Left ventricle myocardium inferior (tissue), 1 donor: ENCODE measurements around the gene RBP3. TPM values are rescaled to one million over a fixed set of nuclear protein-coding genes. Genes with fewer than 3 reads are reported as not detected.

Source experiments
- DNase-seq: peaks from one replicate; pipeline ENCODE4 v3.0.0-alpha.2; 2020
- H3K27ac ChIP-seq: fragments of 200-600 bp; replicated peaks from 2 replicates; pipeline ENCODE4 v1.8.0; 2021
- H3K27me3 ChIP-seq: fragments of 200-600 bp; 2 replicates; pipeline ENCODE4 v1.8.0; 2021; ENCODE audit warnings: low read depth
- H3K36me3 ChIP-seq: fragments of 200-600 bp; 2 replicates; pipeline ENCODE4 v1.8.0; 2021
- H3K4me1 ChIP-seq: fragments of 200-600 bp; 2 replicates; pipeline ENCODE4 v1.8.0; 2021
- H3K4me3 ChIP-seq: fragments of 200-600 bp; 2 replicates; pipeline ENCODE4 v1.8.0; 2021; ENCODE audit warnings: mild to moderate bottlenecking, moderate library complexity
- H3K9me3 ChIP-seq: fragments of 200-600 bp; replicated peaks from 2 replicates; pipeline ENCODE4 v1.8.0; 2021
- intact Hi-C: fragments of 100-400 bp; cut with micrococcal nuclease; formaldehyde crosslinking; loops from one replicate; pipeline ENCODE4 v1.11.0; 2022
- total RNA-seq: library from RNA; stranded (reverse); fragmentation: NEBNext Ultra II Directional; extraction: Animal tissue kit (Norgen Biotek cat#: 25700); gene quantifications from one replicate; pipeline ENCODE4 v1.2.1, GENCODE V29; 2021
- TF ChIP-seq, protein P1 (sequence below): fragments of 200-600 bp; IDR thresholded peaks from 2 replicates; pipeline ENCODE4 v1.8.0; 2021; ENCODE audit warnings: antibody characterized with exemption, mild to moderate bottlenecking, borderline replicate concordance
- donor health status: DM: no; HTN: yes; CAD: no; lungs with severe emphysema.

RBP3 gene
- total RNA-seq, 1 donor from 2014 or later = not detected

DNA sequence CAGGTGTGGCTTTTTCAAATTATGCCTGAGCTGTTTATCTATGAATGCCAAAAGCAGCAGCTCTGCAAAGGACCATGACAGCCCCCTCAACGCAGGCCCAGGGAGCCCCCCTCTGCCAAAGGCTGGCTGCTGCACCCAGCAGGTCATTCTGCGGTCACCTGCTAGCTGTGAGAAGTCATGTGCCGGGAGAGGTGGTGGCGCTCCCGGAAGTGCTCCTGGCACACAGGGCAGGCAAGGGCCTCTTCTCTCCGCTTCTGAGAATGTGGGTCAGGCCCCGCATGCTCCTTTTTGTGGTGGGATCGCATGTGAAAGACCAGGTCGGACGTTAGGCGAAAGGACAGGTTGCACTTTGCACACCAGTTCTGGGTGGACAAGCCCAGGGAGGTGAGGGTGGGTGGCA is 19.5 kb downstream of the RBP3 start:
- no peak for DNase-seq
- intact Hi-C loops = no loop called here
- H3K9me3 ChIP-seq = no peaks in the 10 kb centered on the region
- H3K4me1 ChIP-seq = no peaks in the 10 kb centered on the region
- H3K27ac ChIP-seq = no peak overlapping the region
- H3K4me3 ChIP-seq = no peak overlapping the region
- TF ChIP-seq, protein P1, sequence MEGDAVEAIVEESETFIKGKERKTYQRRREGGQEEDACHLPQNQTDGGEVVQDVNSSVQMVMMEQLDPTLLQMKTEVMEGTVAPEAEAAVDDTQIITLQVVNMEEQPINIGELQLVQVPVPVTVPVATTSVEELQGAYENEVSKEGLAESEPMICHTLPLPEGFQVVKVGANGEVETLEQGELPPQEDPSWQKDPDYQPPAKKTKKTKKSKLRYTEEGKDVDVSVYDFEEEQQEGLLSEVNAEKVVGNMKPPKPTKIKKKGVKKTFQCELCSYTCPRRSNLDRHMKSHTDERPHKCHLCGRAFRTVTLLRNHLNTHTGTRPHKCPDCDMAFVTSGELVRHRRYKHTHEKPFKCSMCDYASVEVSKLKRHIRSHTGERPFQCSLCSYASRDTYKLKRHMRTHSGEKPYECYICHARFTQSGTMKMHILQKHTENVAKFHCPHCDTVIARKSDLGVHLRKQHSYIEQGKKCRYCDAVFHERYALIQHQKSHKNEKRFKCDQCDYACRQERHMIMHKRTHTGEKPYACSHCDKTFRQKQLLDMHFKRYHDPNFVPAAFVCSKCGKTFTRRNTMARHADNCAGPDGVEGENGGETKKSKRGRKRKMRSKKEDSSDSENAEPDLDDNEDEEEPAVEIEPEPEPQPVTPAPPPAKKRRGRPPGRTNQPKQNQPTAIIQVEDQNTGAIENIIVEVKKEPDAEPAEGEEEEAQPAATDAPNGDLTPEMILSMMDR = no peak
- peaks cover 7% of the 10 kb centered on the region for H3K27me3 ChIP-seq
- H3K36me3 ChIP-seq = no peaks in the 10 kb centered on the region

GRCh38 chr10:47368431-47369180 is 20.4 kb downstream of the RBP3 start:
- Histone ChIP-seq H3K27me3 (peaks cover 8% of the 10 kb centered on the region), H3K4me1 (no peaks in the 10 kb centered on the region), H3K9me3 (no peaks in the 10 kb centered on the region), H3K4me3 (no peak overlapping the region), H3K27ac (no peak overlapping the region), H3K36me3 (no peaks in the 10 kb centered on the region)
- no peak for DNase-seq
- intact Hi-C loops = no loop called here
- TF ChIP-seq, protein P1 = no peak

DNA sequence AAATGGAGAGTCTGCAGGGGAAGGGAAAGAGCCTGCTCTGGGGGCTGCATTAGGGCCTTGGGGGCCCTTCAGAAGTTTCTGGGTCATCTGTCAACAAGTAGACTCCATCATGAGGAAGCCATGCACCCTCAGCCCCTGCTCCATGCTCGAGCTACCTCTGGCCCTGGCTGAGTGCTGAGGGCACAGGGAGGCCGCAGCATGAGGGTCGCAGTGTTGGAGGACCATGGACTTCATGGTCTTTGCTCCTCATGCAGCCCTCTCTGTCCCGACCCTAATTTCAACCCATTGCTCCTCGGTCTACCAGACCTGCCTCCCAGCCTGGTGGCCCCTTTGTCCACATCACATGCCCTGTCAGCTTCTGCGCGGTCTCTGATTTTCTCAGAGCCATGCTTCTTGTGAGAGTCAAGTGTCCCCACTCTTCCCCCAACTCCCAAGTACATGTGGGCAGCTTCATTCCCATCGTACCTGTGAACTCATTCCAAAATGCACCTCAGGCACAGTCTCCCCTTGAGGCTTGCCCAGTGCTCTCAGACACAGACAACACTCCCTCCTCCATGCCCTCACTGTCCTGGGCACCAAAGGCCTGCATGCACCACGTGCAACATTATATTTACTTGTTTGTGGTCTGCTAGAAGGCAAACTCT is 21.2 kb downstream of the RBP3 start:
- no peak overlapping the region for H3K4me3 ChIP-seq
- TF ChIP-seq, protein P1 = no peak
- intact Hi-C loops = no loop called here
- H3K4me1 ChIP-seq = no peaks in the 10 kb centered on the region
- H3K27me3 ChIP-seq = peaks cover 16% of the 10 kb centered on the region
- H3K9me3 ChIP-seq = no peaks in the 10 kb centered on the region
- no peak overlapping the region for H3K27ac ChIP-seq
- no peaks in the 10 kb centered on the region for H3K36me3 ChIP-seq
- no peak for DNase-seq

DNA sequence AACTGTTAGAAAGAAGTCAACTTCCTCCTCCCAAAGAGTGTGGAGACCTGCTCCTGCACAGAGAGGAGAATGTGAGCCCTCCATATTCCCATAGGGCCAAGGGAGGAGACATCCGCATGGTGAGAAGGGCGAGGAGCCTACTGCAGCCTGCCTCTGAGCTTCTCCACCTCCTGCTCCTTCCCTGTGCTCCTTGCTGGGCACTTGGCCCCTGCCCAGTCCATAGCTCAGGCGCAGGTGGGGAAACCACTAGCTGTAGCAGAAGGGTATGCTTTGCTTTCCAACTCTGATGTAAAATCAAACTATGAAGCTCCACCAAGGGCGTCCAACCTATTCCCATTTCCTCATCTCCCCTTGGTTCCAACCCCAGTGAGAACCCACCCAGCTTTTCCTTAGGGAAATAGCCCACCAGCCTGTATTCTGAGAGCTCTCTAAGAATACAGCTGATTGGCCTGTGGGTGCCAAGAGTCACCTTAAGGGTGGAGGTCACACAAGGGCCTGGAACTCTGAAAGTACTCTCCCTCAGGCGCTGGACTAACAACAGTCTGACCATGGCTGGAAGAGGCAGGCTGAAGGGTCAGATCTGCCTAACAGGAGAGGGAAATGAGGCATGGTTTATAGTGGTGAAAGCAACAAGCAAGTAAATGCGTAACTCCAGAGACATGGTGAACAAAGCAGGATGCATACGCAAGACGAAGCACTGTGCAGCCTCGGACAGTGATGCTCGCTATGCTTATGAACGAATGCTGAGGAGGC is 22.0 kb downstream of the RBP3 start:
- intact Hi-C loops = no loop called here
- Histone ChIP-seq H3K4me3 (no peak overlapping the region), H3K9me3 (no peaks in the 10 kb centered on the region), H3K27ac (no peak overlapping the region), H3K36me3 (no peaks in the 10 kb centered on the region), H3K27me3 (peaks cover 24% of the 10 kb centered on the region), H3K4me1 (no peaks in the 10 kb centered on the region)
- TF ChIP-seq, protein P1 = no peak
- DNase-seq = no peak

DNA sequence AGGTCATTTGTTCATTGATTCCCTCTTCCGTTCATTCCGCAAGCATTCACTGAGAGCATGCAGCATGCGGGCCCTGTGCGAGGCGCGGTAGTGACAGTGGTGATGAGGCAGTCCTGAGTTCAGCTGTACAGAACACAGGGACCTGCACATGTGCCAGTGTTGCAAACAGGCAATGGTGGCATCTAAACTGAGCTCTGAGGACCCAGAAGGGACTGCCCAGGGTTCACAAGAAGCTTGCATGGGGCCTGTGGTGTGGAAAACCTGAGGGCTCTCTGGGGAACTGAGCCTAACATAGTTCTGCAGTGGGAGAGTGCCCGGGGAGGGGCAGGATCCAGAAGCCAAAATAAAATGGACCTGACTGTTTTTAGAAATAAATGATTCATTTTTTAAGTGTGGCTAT is 22.7 kb downstream of the RBP3 start:
- Histone ChIP-seq H3K9me3 (no peaks in the 10 kb centered on the region), H3K27ac (no peak overlapping the region), H3K4me3 (no peak overlapping the region), H3K36me3 (no peaks in the 10 kb centered on the region), H3K27me3 (peaks cover 29% of the 10 kb centered on the region), H3K4me1 (no peaks in the 10 kb centered on the region)
- TF ChIP-seq, protein P1 = no peak
- intact Hi-C loops = no loop called here
- DNase-seq = no peak
